GM06990 (cell line): ENCODE results near the gene MTFP1.

ENCODE experiments used
- DNase-seq: peaks from one replicate; pipeline ENCODE4 v3.0.0-alpha.2; 2011; ENCODE audit not compliant: insufficient read length; ENCODE audit errors: extremely low read depth
- H3K27me3 ChIP-seq: replicated peaks from 2 replicates; pipeline ENCODE4 v1.6.0; 2011; ENCODE audit warnings: low read length; ENCODE audit not compliant: control insufficient read depth, insufficient read depth
- H3K36me3 ChIP-seq: 2 replicates; pipeline ENCODE4 v1.5.1; 2011; ENCODE audit warnings: low read length; ENCODE audit not compliant: control insufficient read depth, insufficient read depth
- H3K4me3 ChIP-seq: replicated peaks from 2 replicates; pipeline ENCODE4 v1.5.1; 2011; ENCODE audit warnings: low read depth, mild to moderate bottlenecking, control low read depth, low read length
- TF ChIP-seq, protein P1 (sequence below): IDR thresholded peaks from 2 replicates; pipeline ENCODE4 v1.5.1; 2011; ENCODE audit warnings: low read length, control low read depth, mild to moderate bottlenecking, inconsistent platforms; ENCODE audit not compliant: insufficient read depth, poor library complexity, severe bottlenecking

MTFP1 gene

DNA sequence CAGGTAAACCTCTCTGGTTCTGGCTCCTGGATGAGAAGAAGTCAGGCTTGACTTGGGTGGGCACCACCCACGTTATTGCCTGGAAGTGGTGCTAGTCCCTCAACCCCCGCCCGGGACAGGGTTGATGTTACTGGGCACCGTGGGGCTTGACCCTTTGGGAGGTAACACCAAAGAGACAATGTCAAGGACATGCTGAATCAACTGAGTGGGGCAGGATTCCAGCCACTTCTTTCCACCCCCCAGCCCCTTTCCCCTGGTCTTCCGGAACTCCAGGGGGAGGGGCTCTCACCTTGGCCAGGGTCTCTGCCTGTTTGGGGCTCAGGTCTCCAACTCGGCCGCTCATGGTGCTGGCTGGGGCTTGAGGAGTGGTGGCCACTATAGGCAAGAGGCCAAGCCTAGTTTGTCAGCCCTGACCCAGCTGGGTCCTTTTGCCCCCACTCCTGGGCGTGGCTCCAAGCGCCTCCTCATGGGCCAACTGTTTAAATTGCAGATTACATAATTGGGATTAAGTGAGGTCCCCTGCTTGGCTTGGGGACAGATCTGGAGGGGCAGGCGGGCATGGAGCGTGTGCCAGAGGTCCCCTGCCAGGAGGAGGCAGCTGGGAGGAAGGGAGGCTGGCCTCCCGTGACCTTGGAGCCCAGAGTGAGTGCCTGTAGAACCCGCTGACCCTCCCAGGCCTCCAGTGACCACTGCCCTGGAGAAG is 46.2 kb downstream of the MTFP1 start, which contains the start of gene SEC14L3:
TSS of gene SEC14L3 (minus strand) at position 402 of the 703 bp plus-strand sequence. CDS start at position 343, 59 bp downstream.
- H3K4me3 ChIP-seq: no peak within 1 kb of the TSS
- TF ChIP-seq, protein P1, sequence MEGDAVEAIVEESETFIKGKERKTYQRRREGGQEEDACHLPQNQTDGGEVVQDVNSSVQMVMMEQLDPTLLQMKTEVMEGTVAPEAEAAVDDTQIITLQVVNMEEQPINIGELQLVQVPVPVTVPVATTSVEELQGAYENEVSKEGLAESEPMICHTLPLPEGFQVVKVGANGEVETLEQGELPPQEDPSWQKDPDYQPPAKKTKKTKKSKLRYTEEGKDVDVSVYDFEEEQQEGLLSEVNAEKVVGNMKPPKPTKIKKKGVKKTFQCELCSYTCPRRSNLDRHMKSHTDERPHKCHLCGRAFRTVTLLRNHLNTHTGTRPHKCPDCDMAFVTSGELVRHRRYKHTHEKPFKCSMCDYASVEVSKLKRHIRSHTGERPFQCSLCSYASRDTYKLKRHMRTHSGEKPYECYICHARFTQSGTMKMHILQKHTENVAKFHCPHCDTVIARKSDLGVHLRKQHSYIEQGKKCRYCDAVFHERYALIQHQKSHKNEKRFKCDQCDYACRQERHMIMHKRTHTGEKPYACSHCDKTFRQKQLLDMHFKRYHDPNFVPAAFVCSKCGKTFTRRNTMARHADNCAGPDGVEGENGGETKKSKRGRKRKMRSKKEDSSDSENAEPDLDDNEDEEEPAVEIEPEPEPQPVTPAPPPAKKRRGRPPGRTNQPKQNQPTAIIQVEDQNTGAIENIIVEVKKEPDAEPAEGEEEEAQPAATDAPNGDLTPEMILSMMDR: no peak
- H3K36me3 ChIP-seq: no peaks in the 10 kb centered on the region
- H3K27me3 ChIP-seq: no peaks in the 10 kb centered on the region; the same call in none of the 2 replicates
- no peak for DNase-seq

DNA sequence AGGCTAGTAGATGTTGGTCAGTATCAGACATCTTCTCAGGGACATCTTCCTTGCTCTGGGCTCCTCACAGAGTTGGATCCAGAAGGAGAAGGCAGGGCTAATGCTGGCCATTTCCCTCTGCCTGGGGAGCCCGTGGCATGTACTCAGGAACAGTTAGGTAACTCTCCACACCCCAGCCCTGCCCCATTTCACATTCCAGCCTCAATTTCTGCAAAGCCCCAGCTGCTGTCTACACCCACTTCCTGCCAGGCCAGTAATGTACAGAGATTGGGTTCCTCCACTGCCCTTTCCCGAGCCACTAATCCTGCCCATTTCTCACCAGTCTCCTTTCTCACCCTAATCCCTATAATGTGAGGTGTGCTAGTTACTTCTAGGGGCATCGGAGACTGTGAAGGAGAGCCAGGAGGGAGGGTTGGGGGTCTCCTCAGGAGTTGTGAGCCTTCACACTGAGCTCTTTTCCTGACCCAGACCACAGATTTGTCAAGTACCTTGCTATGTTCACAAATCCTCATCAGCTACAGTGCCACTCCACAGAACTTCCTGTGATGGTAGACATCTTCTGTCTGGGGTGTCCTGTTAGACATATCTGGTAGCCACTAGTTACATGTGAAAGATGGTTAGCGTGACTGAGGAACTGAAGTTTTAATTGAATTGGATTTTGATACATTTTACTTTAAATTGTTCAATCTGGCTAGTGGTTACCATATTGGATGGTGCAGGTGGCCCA is 47.6 kb downstream of the MTFP1 start:
- Histone ChIP-seq H3K36me3 (no peaks in the 10 kb centered on the region), H3K4me3 (no peak overlapping the region), H3K27me3 (no peaks in the 10 kb centered on the region; the same call in none of the 2 replicates)
- no peak for DNase-seq
- TF ChIP-seq, protein P1: no peak

DNA sequence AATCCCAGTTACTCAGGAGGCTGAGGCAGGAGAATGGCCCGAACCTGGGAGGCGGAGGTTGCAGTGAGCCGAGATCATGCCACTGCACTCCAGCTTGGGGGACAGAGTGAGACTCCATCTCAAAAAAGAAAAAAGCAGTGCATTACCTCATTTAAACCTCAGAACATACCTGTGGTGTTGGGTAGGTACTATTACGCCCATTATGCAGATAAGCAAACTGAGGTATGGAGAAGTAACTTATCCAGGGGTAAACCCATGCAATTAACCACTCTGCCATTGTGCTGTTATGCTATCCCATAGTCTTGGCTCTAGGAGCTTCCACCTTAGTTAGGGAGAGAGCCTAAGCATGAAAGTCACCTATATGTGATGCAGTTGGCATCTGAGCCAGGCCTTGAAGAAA is 48.6 kb downstream of the MTFP1 start:
- no peak for DNase-seq
- TF ChIP-seq, protein P1: no peak
- Histone ChIP-seq H3K36me3 (no peaks in the 10 kb centered on the region), H3K4me3 (no peak overlapping the region), H3K27me3 (peaks cover 1% of the 10 kb centered on the region)

DNA sequence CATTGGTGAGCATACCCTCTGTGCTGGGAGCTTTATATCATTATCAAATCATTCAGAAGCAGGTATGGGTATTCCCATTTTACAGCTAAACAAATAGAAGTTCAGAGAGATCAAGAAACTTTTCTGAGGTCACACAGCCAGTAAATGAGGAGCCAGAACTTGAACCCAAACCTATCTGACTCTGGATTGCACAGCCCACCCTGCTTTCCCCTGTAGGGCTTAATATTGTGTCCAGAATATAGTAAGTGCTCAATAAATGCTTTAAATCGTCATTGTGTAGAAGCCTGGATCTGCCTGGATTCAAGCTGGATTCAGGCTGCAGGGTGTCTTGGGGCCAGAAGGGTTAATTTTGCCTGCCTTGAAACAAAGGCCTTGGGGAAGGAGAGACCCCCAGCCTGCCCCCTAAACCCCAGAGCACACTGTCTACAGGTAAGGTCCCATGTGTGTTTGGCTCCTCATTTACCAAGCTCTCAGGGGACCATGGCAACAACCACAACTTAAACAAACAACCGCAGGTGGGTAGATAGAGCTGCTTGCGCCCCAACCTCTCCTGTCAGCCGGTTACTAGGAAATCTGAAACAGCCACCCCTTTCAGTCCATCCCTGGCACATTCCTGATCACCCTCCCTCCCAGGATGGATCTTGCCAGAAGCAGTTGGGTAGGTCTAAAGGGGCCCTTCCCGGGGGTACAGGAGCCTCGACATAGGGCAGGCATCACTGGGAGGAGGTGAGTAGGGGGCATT is 49.3 kb downstream of the MTFP1 start:
- TF ChIP-seq, protein P1: no peak
- H3K27me3 ChIP-seq: peaks cover 1% of the 10 kb centered on the region
- no peak for DNase-seq
- H3K36me3 ChIP-seq: no peaks in the 10 kb centered on the region
- H3K4me3 ChIP-seq: no peak overlapping the region
